Endothelial cell of umbilical vein (primary cell): ENCODE data around the gene SP1.
A peak's percentile ranks its signal among the peaks of the same experiment; 100 is the strongest.

Experiments
- CTCF ChIP-seq, 2 donors: IDR thresholded peaks; 1 replicate in 1 of 2; 2 replicates in 1 of 2; pipeline ENCODE4 v1.5.1; 2011; ENCODE audit warnings: low read length in 2 of 2, mild to moderate bottlenecking in 2 of 2, moderate library complexity in 2 of 2, control low read depth in 1 of 2, inconsistent platforms in 1 of 2, low read depth in 1 of 2; ENCODE audit not compliant: insufficient read depth in 1 of 2; ENCODE audit errors: extremely low read depth in 1 of 2
- EZH2 ChIP-seq: IDR thresholded peaks from 2 replicates; pipeline ENCODE4 v1.6.1; 2012; ENCODE audit warnings: borderline replicate concordance, low read depth, mild to moderate bottlenecking, moderate library complexity, low read length, inconsistent platforms; ENCODE audit not compliant: severe bottlenecking
- POLR2A ChIP-seq: IDR thresholded peaks from 2 replicates; pipeline ENCODE4 v1.6.1; 2012; ENCODE audit warnings: low read depth, mild to moderate bottlenecking, control low read depth, low read length
- POLR2AphosphoS5 ChIP-seq: IDR thresholded peaks from 2 replicates; pipeline ENCODE4 v1.6.1; 2012; ENCODE audit warnings: low read depth, mild to moderate bottlenecking, control low read depth, low read length, moderate library complexity; ENCODE audit not compliant: insufficient read depth

GRCh38 chr12:53465679-53466078 is 85.7 kb downstream of the SP1 start:
- no peak for TF ChIP-seq POLR2A
- no peak for TF ChIP-seq POLR2AphosphoS5
- peak in 1 of 2 donors; percentile 1 for TF ChIP-seq CTCF (IDR thresholded peaks at IDR 0.05; ENCODE audit: extremely low read depth in 1 of 2, insufficient read depth in 1 of 2, low read depth in 1 of 2, low read length in 2 of 2)
- TF ChIP-seq EZH2 = no peak
